Suprapubic skin (tissue), 3 donors: ENCODE data around the gene TRPV3.

Source experiments
- POLR2AphosphoS5 ChIP-seq, 3 donors: sonication (generic); formaldehyde crosslinking; IDR thresholded peaks; one replicate each; pipeline ENCODE4 v1.6.1; 2017; ENCODE audit warnings: antibody characterized with exemption in 3 of 3
- TF ChIP-seq, protein P1 (sequence below), 2 donors: fragments of 200-600 bp in 1 of 2; fragments of 450-650 bp in 1 of 2; sonication (generic) in 1 of 2; IDR thresholded peaks; one replicate each; pipeline ENCODE4 v1.5.1; 2016 to 2019; ENCODE audit warnings: antibody characterized with exemption in 2 of 2, mild to moderate bottlenecking in 1 of 2, moderate library complexity in 1 of 2

DNA sequence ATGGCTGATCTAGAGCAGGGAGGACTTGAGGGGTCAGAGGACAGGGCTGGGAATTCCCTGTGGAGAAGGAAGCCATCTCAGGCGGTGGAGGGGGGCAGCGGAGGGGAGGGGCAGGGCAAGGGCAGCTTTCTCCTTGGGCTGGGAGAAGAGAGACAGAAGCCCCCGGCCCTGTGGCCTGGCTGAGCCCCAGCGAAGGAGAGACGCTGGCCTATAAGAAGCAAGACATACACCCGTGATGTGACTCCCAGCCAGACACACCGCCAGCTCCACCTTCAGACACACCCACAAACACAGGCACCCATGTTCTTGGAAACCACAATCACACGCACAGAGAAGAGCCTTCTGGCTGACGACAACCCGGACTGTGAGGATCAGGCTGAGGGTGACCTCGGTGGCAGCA, 10.0 kb downstream of the TRPV3 start:
- no peak for TF ChIP-seq POLR2AphosphoS5 (IDR thresholded peaks at IDR 0.05)
- TF ChIP-seq, protein P1, sequence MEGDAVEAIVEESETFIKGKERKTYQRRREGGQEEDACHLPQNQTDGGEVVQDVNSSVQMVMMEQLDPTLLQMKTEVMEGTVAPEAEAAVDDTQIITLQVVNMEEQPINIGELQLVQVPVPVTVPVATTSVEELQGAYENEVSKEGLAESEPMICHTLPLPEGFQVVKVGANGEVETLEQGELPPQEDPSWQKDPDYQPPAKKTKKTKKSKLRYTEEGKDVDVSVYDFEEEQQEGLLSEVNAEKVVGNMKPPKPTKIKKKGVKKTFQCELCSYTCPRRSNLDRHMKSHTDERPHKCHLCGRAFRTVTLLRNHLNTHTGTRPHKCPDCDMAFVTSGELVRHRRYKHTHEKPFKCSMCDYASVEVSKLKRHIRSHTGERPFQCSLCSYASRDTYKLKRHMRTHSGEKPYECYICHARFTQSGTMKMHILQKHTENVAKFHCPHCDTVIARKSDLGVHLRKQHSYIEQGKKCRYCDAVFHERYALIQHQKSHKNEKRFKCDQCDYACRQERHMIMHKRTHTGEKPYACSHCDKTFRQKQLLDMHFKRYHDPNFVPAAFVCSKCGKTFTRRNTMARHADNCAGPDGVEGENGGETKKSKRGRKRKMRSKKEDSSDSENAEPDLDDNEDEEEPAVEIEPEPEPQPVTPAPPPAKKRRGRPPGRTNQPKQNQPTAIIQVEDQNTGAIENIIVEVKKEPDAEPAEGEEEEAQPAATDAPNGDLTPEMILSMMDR (IDR thresholded peaks at IDR 0.05) = no peak
